Spleen (tissue), 7 donors: Measurements from ENCODE around the gene CSTB.

Experiments
- CTCF ChIP-seq, 11 experiments: fragments of 200-600 bp in 7 of 11; fragments of 450-650 bp in 4 of 11; sonication (generic) in 4 of 11; IDR thresholded peaks in 8 of 11; conservative IDR thresholded peaks in 3 of 11; 1 replicate in 7 of 11; 2 replicates in 4 of 11; pipeline versions ENCODE4 v1.4.0 to v1.8.0; 2016 to 2021; ENCODE audit warnings: antibody characterized with exemption in 11 of 11, inconsistent platforms in 4 of 11, mild to moderate bottlenecking in 1 of 11
- POLR2A ChIP-seq, 3 donors: fragments of 450-650 bp; IDR thresholded peaks; one replicate each; pipeline ENCODE4 v1.5.1; 2017; ENCODE audit warnings: antibody characterized with exemption in 3 of 3, mild to moderate bottlenecking in 1 of 3
- donor health status: DM: no; HTN: no; CAD: no; lungs with moderate emphysema.
- donor health status: DM: no; HTN: no; CAD: no.
- donor health status: DM: no; HTN: no; CAD: no.

GRCh38 chr21:43763901-43764523 is 12.1 kb downstream of the CSTB start:
- no peak for TF ChIP-seq POLR2A (IDR thresholded peaks at IDR 0.05)
- TF ChIP-seq CTCF (IDR thresholded peaks at IDR 0.05 in 8 of 11, conservative IDR thresholded peaks at IDR 0.05 in 3 of 11), result no peak
